ENCODE results near the gene ABCD1.
"Not testable (repeated sequence)": the region's sequence is repeated elsewhere in the genome, so short reads cannot be mapped to it uniquely, and the experiment has no call there.

ABCD1 gene

GRCh38 chrX:153724252-153725038 lies at the start of gene ABCD1, which contains the start of gene BCAP31:
ABCD1 (plus strand) TSS chrX:153724856; CDS start chrX:153725267, 411 bp downstream.
BCAP31 (minus strand) TSS chrX:153724387; CDS start chrX:153723244, 1,143 bp downstream.
- peak; percentile 80 for DNase-seq (ENCODE audit: insufficient read length, low spot score)
- no peak for FAIRE-seq

GRCh38 chrX:153681175-153681574 lies 43.5 kb upstream of the ABCD1 start:
- no peak for DNase-seq (ENCODE audit: insufficient read length, low spot score)
- FAIRE-seq: no peak

DNA sequence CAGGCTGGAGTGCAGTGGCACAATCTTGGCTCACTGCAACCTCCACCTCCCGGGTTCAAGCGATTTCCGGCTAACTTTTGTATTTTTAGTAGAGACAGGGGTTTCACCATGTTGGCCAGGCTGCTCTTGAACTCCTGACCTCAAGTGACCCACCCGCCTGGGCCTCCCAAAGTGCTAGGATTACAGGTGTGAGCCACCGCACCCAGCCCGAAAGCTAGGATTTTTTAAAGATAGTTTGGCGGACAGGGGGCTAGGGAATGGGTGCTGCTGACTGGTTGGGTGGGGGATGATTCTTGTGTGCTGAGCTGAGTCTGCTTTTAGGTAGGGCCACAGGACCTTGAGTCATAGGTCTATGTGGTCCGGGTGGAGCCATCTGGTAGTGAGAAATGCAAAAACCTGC lies 41.2 kb upstream of the ABCD1 start:
- not testable (repeated sequence) for FAIRE-seq

DNA sequence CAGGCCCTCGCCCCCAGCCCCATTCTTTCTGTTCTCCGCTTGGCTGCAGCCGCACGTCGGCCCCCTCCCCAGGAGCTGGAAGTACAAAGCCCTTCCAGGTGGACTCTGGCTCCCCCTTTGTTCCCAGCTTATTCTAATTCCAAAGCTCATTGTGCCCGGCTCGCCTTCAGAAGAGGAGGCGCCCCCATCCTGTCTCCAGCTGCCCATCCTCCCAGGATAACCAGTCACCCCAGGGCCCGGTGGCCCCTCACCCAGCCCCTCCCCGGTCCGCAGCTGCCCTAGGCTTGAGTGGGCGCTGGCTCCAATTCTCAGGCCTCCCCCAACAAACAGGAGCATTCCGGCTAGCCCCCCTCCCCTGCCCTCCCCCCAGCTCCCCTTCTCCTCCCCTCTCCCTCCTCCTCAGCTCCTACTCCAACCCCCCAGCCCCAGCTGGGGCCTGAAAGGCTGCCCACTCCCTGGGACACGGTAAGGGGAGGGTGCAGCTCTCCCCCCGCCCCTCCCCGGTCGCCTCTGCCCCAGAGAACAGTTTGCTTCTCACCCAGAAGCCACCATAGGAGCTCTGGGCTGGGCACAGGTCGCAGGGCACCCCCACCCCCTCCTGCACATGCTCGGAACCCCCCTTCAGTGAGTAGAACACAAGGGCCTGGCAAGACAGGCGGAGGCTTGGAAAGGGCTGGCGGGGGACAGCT lies 40.0 kb upstream of the ABCD1 start:
- FAIRE-seq (no peak), DNase-seq (ENCODE audit: insufficient read length, low spot score) (no peak)

More for the DNA sequence above, 41.2 kb upstream of the ABCD1 start:
- not testable (repeated sequence) for DNase-seq (ENCODE audit: insufficient read length, low spot score)

- FAIRE-seq: no peak
Observed at GRCh38 chrX:153685156-153685536, 39.5 kb upstream of the ABCD1 start.

DNA sequence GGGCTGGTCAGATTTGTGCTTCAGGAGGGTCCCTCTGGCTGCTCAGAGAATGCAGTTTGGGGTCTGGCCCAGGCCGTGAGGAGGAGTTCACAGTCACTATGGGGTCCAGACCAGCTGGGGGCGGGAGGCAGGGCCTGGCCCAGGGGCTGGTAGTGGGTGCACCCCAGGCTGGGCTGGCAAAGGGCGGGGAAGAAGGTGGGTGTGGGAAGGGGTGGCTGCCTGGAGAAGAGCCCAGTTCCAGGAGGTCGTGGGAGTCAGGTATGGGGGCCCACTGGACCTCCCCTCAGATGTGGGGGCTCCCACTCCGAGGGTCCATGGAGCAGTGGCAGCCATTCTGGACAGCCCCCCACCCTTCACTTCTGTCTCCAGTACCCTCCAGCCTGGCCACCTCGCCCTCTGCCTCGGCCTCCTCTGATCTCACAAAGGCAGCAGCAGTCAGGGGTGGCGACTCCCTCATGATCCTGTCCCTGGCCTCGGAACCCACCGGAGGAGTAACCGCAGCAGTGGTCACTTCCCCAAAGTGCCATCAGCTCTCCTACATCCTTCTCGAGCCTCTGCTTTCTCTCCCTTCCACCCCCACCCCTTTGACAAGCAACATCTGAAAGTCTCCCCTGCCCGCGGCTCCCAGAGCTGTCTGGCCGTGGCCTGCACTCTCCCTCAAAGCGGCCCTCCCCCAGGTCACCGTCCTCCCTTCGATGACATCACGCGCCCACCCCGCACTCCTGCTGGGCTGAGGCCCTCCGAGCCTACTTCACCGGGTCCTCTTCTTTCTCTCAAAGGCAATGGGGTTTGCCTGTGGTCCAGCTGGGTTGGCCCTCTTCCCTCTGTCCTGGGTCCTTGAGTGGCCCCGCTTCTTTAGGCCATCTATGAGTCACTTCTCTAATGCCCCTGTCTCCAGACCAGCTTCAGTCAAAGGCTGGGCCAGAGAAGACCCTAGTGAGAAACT lies 38.6 kb upstream of the ABCD1 start:
- DNase-seq (ENCODE audit: insufficient read length, low spot score): no peak

More at GRCh38 chrX:153685156-153685536, 39.5 kb upstream of the ABCD1 start:
- DNase-seq (ENCODE audit: insufficient read length, low spot score): no peak

GRCh38 chrX:153686711-153687110 lies 37.9 kb upstream of the ABCD1 start:
- DNase-seq (ENCODE audit: insufficient read length, low spot score) (no peak), FAIRE-seq (no peak)

More for the DNA sequence above, 38.6 kb upstream of the ABCD1 start:
- FAIRE-seq: no peak

DNA sequence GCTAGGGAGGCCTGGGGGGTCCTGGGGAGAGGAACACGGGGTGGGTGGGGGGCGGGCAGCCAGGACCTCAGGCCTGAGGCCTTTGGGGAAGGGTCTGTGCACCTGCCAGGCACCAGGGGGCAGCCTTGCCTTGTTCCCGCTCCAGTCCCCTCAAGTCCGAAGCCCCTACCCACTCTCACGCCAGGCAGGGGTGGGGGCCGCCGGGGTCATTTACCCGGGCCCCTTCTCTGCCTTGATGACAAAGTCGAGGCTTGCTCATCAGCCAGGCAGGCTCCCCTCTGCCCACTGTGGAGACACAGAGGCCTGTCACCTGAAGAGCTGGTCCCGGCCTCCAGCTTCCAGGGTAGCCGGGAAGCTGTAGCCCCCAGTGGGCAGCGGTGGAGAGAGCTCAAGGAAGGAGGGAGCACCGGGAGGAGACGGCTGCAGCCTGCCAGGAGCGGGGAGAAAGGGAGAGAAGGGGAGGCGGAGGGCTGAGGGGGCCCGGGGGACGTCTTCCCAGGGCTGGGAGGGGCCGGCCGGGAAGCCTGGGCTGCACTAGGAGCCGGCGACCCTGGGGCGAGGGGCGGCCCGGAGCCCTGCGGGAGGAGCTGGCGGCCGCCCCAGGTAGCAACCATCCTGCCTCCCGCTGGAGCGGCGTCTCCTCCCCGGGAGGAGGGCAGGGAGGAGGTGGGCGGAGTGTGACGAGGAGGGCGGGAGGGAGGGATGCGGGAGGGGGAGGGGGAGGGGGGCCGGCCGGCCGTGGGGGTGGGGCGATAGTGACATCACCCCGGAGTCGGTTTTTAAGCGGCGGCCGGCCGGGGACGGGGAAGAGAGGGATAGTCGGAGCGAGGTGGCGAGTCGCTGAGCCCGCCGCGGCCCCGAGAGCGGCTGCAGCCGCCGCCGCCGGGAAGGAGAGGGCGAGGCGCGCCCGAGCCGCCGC lies 37.3 kb upstream of the ABCD1 start, which contains the start of gene SLC6A8:
Gene SLC6A8 (plus strand): TSS at position 806 of the 919 bp plus-strand sequence. CDS start 649 bp downstream, outside the sequence.
- FAIRE-seq: peak; percentile 13
- DNase-seq (ENCODE audit: insufficient read length, low spot score): peak; percentile 31

DNA sequence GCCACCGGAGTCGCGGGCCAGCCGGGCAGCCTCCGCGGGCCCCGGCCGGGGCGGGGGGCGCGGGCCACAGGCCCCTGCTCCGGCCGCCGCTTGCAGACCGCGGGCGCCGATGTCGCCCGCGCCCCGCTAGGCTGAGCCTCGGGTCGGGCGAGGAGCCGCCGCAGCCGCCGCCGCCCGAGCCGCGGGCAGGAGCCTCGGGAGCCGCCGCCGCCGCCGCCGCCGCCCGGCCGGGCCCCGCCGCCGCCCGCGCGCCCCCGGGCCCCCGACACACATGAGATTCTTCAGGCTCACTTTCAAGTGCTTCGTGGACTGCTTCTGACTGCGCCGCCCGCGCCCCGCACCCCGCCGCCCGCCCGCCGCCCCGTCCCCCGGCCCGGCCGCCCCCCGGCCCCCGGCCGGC lies 36.6 kb upstream of the ABCD1 start:
- DNase-seq (ENCODE audit: insufficient read length, low spot score): no peak
- FAIRE-seq: no peak

DNA sequence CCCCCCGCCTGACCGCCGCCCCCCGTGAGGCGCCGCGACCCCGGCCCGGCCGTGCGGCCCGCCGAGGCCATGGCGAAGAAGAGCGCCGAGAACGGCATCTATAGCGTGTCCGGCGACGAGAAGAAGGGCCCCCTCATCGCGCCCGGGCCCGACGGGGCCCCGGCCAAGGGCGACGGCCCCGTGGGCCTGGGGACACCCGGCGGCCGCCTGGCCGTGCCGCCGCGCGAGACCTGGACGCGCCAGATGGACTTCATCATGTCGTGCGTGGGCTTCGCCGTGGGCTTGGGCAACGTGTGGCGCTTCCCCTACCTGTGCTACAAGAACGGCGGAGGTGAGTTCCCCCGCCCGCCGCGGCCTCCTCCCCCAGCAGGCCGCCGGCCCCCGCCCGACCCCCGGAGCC lies 36.1 kb upstream of the ABCD1 start:
- FAIRE-seq: no peak
- no peak for DNase-seq (ENCODE audit: insufficient read length, low spot score)

DNA sequence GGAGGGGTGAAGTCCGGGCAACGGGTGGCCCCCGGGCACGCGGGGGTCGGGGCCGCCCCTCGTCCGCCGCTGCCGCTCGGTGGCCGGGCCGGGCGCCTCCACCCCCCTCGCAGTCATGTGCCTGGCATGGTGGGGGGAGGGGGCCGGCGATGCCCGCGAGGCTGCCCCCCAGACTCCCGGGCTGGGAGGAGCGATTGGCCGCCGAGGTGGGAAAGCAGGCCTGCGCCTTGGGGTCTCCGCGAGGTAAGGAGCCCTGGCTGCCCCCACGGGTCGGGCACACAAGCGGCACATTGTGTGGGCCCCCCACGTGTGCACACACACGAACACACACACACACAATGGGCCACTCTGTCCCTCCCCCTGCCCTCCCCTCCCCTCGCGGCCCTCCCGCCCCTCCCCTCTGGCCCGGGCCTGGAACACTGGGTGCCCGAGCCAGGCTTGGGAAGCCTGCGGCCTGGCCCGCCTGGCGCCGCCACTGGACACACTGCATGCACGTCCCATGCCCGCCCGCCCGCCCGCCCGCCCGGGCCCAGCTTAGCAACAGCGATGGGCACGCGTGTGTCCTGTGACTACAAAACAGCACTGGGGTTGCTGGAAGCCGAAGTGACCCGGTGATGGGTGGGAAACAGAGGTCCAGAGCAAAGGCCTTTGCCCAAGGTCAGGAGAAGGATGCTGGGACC lies 35.6 kb upstream of the ABCD1 start:
- DNase-seq (ENCODE audit: insufficient read length, low spot score) (no peak), FAIRE-seq (no peak)

- DNase-seq (ENCODE audit: insufficient read length, low spot score) (no peak), FAIRE-seq (no peak)
Observed at GRCh38 chrX:153689654-153690465, 34.8 kb upstream of the ABCD1 start.

GRCh38 chrX:153690466-153690865 lies 34.2 kb upstream of the ABCD1 start:
- FAIRE-seq (no peak), DNase-seq (ENCODE audit: insufficient read length, low spot score) (no peak)

DNA sequence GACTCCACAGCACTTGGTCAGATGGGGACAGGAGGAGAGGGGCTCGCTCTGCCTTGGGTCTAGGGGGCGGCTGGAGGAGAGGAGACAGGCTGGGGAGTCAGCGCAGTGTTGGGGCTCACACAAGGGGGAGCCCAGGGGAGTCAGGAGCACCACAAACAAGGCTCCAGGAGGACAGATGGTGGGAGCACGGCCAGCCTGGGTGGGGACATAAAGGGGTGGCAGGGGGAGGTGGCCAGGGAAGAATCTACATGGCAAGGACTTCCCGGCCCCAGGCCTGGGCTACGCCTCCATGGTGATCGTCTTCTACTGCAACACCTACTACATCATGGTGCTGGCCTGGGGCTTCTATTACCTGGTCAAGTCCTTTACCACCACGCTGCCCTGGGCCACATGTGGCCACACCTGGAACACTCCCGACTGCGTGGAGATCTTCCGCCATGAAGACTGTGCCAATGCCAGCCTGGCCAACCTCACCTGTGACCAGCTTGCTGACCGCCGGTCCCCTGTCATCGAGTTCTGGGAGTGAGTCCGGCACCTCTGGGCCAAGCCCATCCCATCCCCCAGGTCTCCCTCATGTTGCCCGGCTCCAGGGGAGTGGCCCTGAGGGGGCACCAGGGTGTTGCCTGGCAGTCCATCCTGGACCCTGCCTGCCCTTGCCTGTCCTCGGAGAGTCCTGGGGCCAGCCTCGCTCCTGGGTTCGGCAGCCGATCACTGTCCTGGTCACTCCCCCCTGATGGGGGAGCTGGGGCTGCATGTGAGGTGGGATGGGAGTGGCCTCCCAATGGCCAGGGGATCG lies 33.4 kb upstream of the ABCD1 start:
- not testable (repeated sequence) for DNase-seq (ENCODE audit: insufficient read length, low spot score); FAIRE-seq

DNA sequence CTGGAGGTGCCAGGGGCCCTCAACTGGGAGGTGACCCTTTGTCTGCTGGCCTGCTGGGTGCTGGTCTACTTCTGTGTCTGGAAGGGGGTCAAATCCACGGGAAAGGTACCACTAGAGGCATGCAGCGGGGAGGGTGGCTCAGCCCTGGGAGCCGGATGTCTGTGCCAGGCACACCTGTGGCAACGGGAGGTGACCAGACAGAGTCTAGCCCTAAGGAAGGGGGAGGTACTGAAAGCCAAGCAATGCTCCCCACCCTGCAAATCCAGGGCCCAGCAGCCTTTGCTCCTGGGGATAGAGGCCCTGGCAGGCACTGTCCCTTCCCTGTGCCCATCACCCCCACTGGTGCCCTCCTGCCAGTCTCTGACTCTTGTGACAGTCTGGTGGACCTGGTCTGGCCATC lies 32.7 kb upstream of the ABCD1 start:
- FAIRE-seq: no peak
- DNase-seq (ENCODE audit: insufficient read length, low spot score): no peak

DNA sequence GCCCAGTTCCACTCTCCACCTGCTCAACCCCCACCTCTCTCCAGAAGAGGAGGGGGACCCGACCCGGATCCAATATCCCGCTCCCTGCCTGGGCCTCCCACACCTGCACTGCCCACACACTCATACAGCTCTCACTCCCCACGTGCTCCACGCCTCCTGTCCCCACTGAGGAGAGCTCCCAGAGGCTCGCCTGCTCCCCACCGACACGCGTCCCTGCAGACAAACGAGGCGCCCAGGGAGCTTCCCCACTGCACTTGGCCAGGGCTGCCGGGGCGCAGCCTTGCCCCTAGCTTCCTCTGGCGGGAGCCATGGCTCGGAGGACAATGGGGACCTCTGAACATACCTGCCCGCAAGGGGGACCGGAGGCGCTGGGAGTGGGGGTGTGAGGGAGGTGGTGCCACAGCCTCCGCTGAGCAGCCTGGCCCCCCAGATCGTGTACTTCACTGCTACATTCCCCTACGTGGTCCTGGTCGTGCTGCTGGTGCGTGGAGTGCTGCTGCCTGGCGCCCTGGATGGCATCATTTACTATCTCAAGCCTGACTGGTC lies 32.0 kb upstream of the ABCD1 start:
- DNase-seq (ENCODE audit: insufficient read length, low spot score) (no peak), FAIRE-seq (no peak)
